ENCODE data around the gene PUS3. TPM values are rescaled to one million over a fixed set of nuclear protein-coding genes. Genes with fewer than 3 reads are reported as not detected.
"Not testable (repeated sequence)": the region's sequence is repeated elsewhere in the genome, so short reads cannot be mapped to it uniquely, and the experiment has no call there.

Gene PUS3
- total RNA-seq, 2 experiments from 2014 or later, result 8.6 to 10.2 TPM

DNA sequence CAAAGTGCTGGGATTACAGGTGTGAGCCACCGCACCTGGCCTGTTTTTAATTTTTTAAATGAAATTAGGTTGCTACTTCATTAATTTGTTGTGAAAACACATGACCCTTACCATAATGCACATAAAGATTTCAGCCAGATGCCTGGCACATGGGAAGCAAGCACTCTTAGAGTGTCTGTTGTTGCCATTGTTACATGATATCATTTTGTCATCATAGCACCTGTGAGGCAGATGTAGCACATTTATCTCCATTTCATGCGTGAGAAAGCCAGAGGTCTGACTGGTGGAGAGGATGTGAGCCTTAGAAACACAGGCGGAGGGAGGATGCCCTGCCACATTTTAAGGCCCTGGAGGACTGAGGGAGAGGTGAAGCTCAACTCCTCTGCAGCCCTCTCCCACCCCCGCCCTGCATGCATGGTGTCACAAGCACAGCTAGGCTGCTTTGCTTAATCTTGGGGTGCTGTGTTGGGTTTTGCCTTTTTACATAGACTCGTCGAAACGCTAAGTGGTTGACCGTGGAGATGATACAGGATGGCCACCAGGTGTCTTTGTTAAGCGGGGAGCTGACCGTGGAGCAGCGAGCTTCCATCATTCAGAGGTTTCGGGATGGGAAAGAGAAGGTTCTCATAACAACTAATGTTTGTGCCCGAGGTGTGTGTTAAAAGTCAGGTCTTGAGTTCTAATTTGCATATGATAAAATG lies 15.3 kb upstream of the PUS3 start:
- intact Hi-C loops (cut with micrococcal nuclease; ENCODE audit: unreplicated experiment), result no loop called here
- POLR2A ChIA-PET, result interaction anchor here (0.6 to 0.7 kb wide), 2 partner anchors 279 to 1077 kb away, joined by 3 to 7 read pairs; no protein-coding TSS in a partner anchor
- no peaks in the 10 kb centered on the region for H3K4me1 ChIP-seq (ENCODE audit: insufficient read depth, low read length, poor library complexity, severe bottlenecking)
- H3K4me3 ChIP-seq (ENCODE audit: low read depth, low read length, poor library complexity, severe bottlenecking), result no peak overlapping the region
- H3K4me2 ChIP-seq (ENCODE audit: low read length), result no peak overlapping the region
- TF ChIP-seq, protein P1, sequence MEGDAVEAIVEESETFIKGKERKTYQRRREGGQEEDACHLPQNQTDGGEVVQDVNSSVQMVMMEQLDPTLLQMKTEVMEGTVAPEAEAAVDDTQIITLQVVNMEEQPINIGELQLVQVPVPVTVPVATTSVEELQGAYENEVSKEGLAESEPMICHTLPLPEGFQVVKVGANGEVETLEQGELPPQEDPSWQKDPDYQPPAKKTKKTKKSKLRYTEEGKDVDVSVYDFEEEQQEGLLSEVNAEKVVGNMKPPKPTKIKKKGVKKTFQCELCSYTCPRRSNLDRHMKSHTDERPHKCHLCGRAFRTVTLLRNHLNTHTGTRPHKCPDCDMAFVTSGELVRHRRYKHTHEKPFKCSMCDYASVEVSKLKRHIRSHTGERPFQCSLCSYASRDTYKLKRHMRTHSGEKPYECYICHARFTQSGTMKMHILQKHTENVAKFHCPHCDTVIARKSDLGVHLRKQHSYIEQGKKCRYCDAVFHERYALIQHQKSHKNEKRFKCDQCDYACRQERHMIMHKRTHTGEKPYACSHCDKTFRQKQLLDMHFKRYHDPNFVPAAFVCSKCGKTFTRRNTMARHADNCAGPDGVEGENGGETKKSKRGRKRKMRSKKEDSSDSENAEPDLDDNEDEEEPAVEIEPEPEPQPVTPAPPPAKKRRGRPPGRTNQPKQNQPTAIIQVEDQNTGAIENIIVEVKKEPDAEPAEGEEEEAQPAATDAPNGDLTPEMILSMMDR (conservative IDR thresholded peaks at IDR 0.05; ENCODE audit: low read length), result no peak
- TF ChIP-seq EZH2phosphoT487 (IDR thresholded peaks at IDR 0.05; ENCODE audit: borderline replicate concordance, low read depth, low read length), result no peak
- no peaks in the 10 kb centered on the region for H3K9me2 ChIP-seq (ENCODE audit: insufficient read depth, low read length)
- no peak for DNase-seq (ENCODE audit: low spot score)
- CTCF ChIA-PET (ENCODE audit: unreplicated experiment), result interaction anchor here (0.7 kb wide), 1 partner anchor 279 kb away, joined by 3 read pairs; no protein-coding TSS in a partner anchor
- no peaks in the 10 kb centered on the region for H3K9me3 ChIP-seq (ENCODE audit: low read length)
- no peak overlapping the region for H3K27ac ChIP-seq (ENCODE audit: low read depth, low read length, poor library complexity, severe bottlenecking)
- BruUV-seq (replicated peaks), result no TSS peak
- no peak overlapping the region for H2AFZ ChIP-seq (ENCODE audit: low read length)
- no peaks in the 10 kb centered on the region for H3K79me2 ChIP-seq (ENCODE audit: insufficient read depth, low read depth, low read length)
- no peaks in the 10 kb centered on the region for H4K20me1 ChIP-seq (ENCODE audit: insufficient read depth, low read length)
- no peaks in the 10 kb centered on the region for H3K36me3 ChIP-seq (ENCODE audit: insufficient read depth, low read length)

DNA sequence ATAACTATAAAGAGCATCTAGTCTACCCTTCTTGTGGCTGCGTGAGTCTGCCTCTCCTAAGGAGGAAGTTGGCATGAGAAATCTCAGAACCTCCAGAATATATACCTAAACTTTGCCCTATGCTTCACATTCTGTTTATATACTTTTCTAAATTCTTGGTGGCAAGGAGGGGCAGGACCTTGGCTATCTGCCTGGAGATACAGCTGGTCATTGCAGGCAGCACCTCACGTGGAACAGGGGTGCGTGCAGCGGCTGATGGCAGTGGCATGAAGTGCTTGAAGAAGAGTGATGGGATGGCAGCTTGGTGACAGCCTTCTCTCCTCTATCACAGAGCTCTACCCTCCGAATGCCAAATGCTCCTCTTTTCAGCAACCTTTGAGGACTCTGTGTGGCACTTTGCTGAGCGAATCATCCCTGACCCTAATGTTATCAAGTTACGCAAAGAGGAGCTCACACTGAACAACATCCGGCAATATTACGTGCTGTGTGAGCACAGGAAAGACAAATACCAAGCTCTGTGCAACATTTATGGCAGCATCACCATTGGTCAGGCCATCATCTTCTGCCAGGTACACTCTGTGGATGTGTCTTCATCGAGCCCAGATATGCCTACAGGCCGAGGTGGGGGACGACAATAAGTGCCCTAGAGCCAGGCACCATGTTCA lies 13.8 kb upstream of the PUS3 start:
- POLR2A ChIA-PET, result interaction anchor here (0.6 to 0.7 kb wide), 2 partner anchors 14 to 30 kb away, joined by 6 to 8 read pairs; partner anchors contain the start of gene PUS3
- Histone ChIP-seq H3K9me3 (ENCODE audit: low read length) (no peaks in the 10 kb centered on the region), H3K4me2 (ENCODE audit: low read length) (no peak overlapping the region), H3K36me3 (ENCODE audit: insufficient read depth, low read length) (no peaks in the 10 kb centered on the region), H3K4me3 (ENCODE audit: low read depth, low read length, poor library complexity, severe bottlenecking) (no peak overlapping the region), H3K79me2 (ENCODE audit: insufficient read depth, low read depth, low read length) (no peaks in the 10 kb centered on the region), H2AFZ (ENCODE audit: low read length) (no peak overlapping the region), H3K4me1 (ENCODE audit: insufficient read depth, low read length, poor library complexity, severe bottlenecking) (no peaks in the 10 kb centered on the region), H3K9me2 (ENCODE audit: insufficient read depth, low read length) (no peaks in the 10 kb centered on the region), H4K20me1 (ENCODE audit: insufficient read depth, low read length) (no peaks in the 10 kb centered on the region), H3K27ac (ENCODE audit: low read depth, low read length, poor library complexity, severe bottlenecking) (no peak overlapping the region)
- no peak for DNase-seq (ENCODE audit: low spot score)
- CTCF ChIA-PET (ENCODE audit: unreplicated experiment), result no interaction called here
- intact Hi-C loops (cut with micrococcal nuclease; ENCODE audit: unreplicated experiment), result no loop called here
- no peak for TF ChIP-seq EZH2phosphoT487 (IDR thresholded peaks at IDR 0.05; ENCODE audit: borderline replicate concordance, low read depth, low read length)
- TF ChIP-seq, protein P1 (conservative IDR thresholded peaks at IDR 0.05; ENCODE audit: low read length), result no peak
- BruUV-seq (replicated peaks), result no TSS peak

DNA sequence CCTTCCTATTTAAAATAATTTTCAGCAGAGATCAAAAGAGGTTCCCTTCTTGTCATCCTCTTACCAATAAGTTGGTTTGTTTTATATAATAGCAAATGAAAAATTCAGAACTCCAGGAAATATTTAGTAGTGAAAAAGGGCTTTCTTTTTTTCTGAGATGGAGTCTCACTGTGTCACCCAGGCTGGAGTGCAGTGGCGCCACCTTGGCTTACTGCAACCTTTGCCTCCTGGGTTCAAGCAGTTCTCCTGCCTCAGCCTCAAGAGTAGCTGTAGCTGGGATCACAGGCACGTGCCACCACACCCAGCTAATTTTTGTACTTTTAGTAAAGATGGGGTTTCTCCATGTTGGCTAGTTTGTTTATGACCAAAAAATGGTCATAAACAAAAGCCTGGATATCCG lies 11.6 kb upstream of the PUS3 start:
- BruUV-seq (replicated peaks); H2AFZ ChIP-seq (ENCODE audit: low read length); H4K20me1 ChIP-seq (ENCODE audit: insufficient read depth, low read length); H3K4me3 ChIP-seq (ENCODE audit: low read depth, low read length, poor library complexity, severe bottlenecking); H3K4me1 ChIP-seq (ENCODE audit: insufficient read depth, low read length, poor library complexity, severe bottlenecking); H3K9me3 ChIP-seq (ENCODE audit: low read length); H3K27ac ChIP-seq (ENCODE audit: low read depth, low read length, poor library complexity, severe bottlenecking); CTCF ChIA-PET (ENCODE audit: unreplicated experiment); H3K4me2 ChIP-seq (ENCODE audit: low read length); H3K9me2 ChIP-seq (ENCODE audit: insufficient read depth, low read length); intact Hi-C loops (cut with micrococcal nuclease; ENCODE audit: unreplicated experiment); DNase-seq (ENCODE audit: low spot score); H3K79me2 ChIP-seq (ENCODE audit: insufficient read depth, low read depth, low read length); POLR2A ChIA-PET; H3K36me3 ChIP-seq (ENCODE audit: insufficient read depth, low read length): not testable (repeated sequence)

Data from OCI-LY7 (cell line).